ENCODE results near the gene TTC29. TPM values are rescaled to one million over a fixed set of nuclear protein-coding genes. Genes with fewer than 3 reads are reported as not detected.

Gene TTC29, protein sequence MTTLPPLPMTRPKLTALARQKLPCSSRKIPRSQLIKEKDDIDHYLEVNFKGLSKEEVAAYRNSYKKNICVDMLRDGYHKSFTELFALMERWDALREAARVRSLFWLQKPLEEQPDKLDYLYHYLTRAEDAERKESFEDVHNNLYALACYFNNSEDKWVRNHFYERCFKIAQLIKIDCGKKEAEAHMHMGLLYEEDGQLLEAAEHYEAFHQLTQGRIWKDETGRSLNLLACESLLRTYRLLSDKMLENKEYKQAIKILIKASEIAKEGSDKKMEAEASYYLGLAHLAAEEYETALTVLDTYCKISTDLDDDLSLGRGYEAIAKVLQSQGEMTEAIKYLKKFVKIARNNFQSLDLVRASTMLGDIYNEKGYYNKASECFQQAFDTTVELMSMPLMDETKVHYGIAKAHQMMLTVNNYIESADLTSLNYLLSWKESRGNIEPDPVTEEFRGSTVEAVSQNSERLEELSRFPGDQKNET
- not detected in 2 replicates for polyA plus RNA-seq (2012; rRNA removed)
- polyA plus RNA-seq (2012; cell fraction: cytosol; rRNA removed): not detected in 2 replicates
- not detected in 2 replicates for polyA plus RNA-seq (2012; cell fraction: nucleus; rRNA removed)

DNA sequence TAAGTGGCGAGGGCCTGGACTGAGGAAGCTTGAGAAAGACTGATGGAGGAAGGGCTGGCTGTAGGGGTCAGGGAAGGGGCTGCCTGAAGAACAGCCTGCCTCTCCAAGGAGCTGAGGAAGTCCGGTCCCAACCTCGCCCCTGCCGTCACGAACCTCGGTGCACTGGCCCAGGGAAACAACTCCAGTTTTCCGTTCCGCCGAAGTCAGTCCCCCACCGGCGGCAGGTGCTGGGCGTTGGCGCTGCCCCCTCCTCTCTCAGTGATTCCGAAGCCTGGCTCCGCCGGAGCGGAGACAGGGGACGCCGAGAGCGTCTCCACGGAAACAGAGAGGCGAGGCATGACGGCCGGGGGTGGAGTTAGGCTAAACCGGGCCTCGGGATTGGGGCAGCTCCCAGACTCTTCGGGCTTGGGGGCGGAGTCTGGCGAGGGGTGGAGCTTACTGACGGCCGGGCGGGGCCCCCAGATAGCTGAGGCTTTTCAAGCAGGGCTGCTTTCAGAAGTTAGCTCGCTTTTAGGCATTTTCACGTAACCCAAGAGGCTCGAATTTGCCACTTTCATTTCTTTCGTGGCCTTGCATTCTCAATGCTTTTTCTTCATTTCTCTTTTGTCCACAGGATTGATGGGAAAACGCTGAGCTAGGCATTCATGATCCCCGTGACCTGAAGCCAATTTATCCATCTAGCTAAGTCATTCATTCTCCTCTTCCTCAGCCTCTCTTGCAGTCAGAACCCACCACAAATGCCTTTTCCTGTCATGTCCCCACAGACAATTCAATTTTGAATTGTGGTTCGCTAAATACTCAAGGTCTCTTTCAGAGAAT is at the start of gene TTC29:
TSS of gene TTC29 (minus strand) at position 309 of the 819 bp plus-strand sequence. CDS start 5,969 bp downstream, outside the sequence.
- Histone ChIP-seq H4K20me1 (ENCODE audit: insufficient read depth) (no peaks in the 10 kb centered on the region), H3K36me3 (replicated peaks in 1 of 2; ENCODE audit: control insufficient read depth in 1 of 2, insufficient read depth in 2 of 2, low read length in 1 of 2) (no peaks in the 10 kb centered on the region), H3K27me3 (ENCODE audit: insufficient read depth) (no peaks in the 10 kb centered on the region), H3K9me2 (no peaks in the 10 kb centered on the region), H3K4me3 (ENCODE audit: low read depth in 2 of 2, low read length in 1 of 2) (peak within 1 kb of the TSS; percentile 65 to 66), H3K4me1 (ENCODE audit: control insufficient read depth in 1 of 2, insufficient read depth in 2 of 2, low read depth in 1 of 2, low read length in 1 of 2) (peaks cover 0 to 6% of the 10 kb centered on the region in 2 experiments; a peak in 2 of 4 replicates), H3K79me2 (ENCODE audit: insufficient read depth) (no peaks in the 10 kb centered on the region), H2AFZ (ENCODE audit: low read depth) (peak within 1 kb of the TSS; percentile 81), H3K27ac (ENCODE audit: low read depth in 2 of 2, low read length in 1 of 2) (no peak within 1 kb of the TSS), H3K9me3 (no peaks in the 10 kb centered on the region), H3K4me2 (peak within 1 kb of the TSS; percentile 95), H3K9ac (no peak within 1 kb of the TSS), H3F3A (replicated peaks; ENCODE audit: insufficient read depth) (peaks cover 5% of the 10 kb centered on the region)
- peak; percentile 92 for DNase-seq
- TF ChIP-seq FOXM1 (IDR thresholded peaks at IDR 0.05; ENCODE audit: low read depth) (no peak), FOXJ3 (CRISPR knock-in tag; IDR thresholded peaks at IDR 0.05) (no peak), MXI1 (IDR thresholded peaks at IDR 0.05; ENCODE audit: low read depth, low read length) (peak; percentile 73)
- POLR2A ChIA-PET: no interaction called here
- WGBS (ENCODE audit: low lambda C conversion rate): 2% methylated on average over 25 of the region's 39 CpGs
- CTCF ChIA-PET: interaction anchor here (1.0 kb wide), 1 partner anchor 73 kb away, joined by 3 read pairs; no protein-coding TSS in a partner anchor

- Histone ChIP-seq H3K4me2 (no peak overlapping the region), H2AFZ (ENCODE audit: low read depth) (no peak overlapping the region), H4K20me1 (ENCODE audit: insufficient read depth) (no peaks in the 10 kb centered on the region), H3K9me3 (no peaks in the 10 kb centered on the region), H3K27me3 (ENCODE audit: insufficient read depth) (no peaks in the 10 kb centered on the region), H3K36me3 (replicated peaks in 1 of 2; ENCODE audit: control insufficient read depth in 1 of 2, insufficient read depth in 2 of 2, low read length in 1 of 2) (no peaks in the 10 kb centered on the region), H3K79me2 (ENCODE audit: insufficient read depth) (no peaks in the 10 kb centered on the region), H3K9me2 (no peaks in the 10 kb centered on the region), H3K9ac (no peak overlapping the region), H3K4me3 (ENCODE audit: low read depth in 2 of 2, low read length in 1 of 2) (no peak overlapping the region), H3F3A (replicated peaks; ENCODE audit: insufficient read depth) (no peaks in the 10 kb centered on the region), H3K4me1 (ENCODE audit: control insufficient read depth in 1 of 2, insufficient read depth in 2 of 2, low read depth in 1 of 2, low read length in 1 of 2) (no peaks in the 10 kb centered on the region), H3K27ac (ENCODE audit: low read depth in 2 of 2, low read length in 1 of 2) (no peak overlapping the region)
- DNase-seq: no peak
- ChIA-PET POLR2A (no interaction called here), CTCF (interaction anchor here (1.4 kb wide), 1 partner anchor 23 kb away, joined by 3 read pairs; no protein-coding TSS in a partner anchor)
- TF ChIP-seq, protein P1, sequence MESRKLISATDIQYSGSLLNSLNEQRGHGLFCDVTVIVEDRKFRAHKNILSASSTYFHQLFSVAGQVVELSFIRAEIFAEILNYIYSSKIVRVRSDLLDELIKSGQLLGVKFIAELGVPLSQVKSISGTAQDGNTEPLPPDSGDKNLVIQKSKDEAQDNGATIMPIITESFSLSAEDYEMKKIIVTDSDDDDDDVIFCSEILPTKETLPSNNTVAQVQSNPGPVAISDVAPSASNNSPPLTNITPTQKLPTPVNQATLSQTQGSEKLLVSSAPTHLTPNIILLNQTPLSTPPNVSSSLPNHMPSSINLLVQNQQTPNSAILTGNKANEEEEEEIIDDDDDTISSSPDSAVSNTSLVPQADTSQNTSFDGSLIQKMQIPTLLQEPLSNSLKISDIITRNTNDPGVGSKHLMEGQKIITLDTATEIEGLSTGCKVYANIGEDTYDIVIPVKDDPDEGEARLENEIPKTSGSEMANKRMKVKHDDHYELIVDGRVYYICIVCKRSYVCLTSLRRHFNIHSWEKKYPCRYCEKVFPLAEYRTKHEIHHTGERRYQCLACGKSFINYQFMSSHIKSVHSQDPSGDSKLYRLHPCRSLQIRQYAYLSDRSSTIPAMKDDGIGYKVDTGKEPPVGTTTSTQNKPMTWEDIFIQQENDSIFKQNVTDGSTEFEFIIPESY (IDR thresholded peaks at IDR 0.05; ENCODE audit: borderline replicate concordance, low read depth): no peak
- TF ChIP-seq TEAD4 (IDR thresholded peaks at IDR 0.05; ENCODE audit: borderline replicate concordance, insufficient read depth) (no peak), RAD21 (IDR thresholded peaks at IDR 0.05; ENCODE audit: low read length) (no peak), FOSL2 (IDR thresholded peaks at IDR 0.05; ENCODE audit: borderline replicate concordance, low read depth) (no peak), MAX (IDR thresholded peaks at IDR 0.05; ENCODE audit: low read depth) (no peak), FOXM1 (IDR thresholded peaks at IDR 0.05; ENCODE audit: low read depth) (no peak), RCOR1 (IDR thresholded peaks at IDR 0.05; ENCODE audit: low read length) (no peak)
- WGBS (ENCODE audit: low lambda C conversion rate): 36% methylated on average over 4 of the region's 4 CpGs
Measured at GRCh38 chr4:146981651-146982050, 36.0 kb upstream of the TTC29 start.

All from SK-N-SH (cell line).